GM19395 (cell line): ENCODE measurements around the gene RPL27.

Experiments used
- ATAC-seq: cut with Tn5 transposase; IDR thresholded peaks from one replicate; pipeline ENCODE4 v1.9.1; 2021; ENCODE audit warnings: mild to moderate bottlenecking, moderate library complexity; ENCODE audit not compliant: unreplicated experiment

Gene RPL27

GRCh38 chr17:43043307-43043706, 45.1 kb downstream of the RPL27 start:
- ATAC-seq = no peak

GRCh38 chr17:43044024-43044423, 45.8 kb downstream of the RPL27 start:
- ATAC-seq = no peak

- ATAC-seq = no peak
These were observed 53.8 kb downstream of the RPL27 start for GRCh38 chr17:43051969-43052368.
